Liver (tissue), 3 donors: ENCODE measurements around the gene TAPT1.

ENCODE experiments used
- EGR1 ChIP-seq, 2 donors: IDR thresholded peaks; 2 replicates each; pipeline ENCODE4 v1.6.1; 2016 to 2018; ENCODE audit warnings: antibody characterized with exemption in 2 of 2, low read depth in 2 of 2
- FOXA1 ChIP-seq: IDR thresholded peaks from 2 replicates; pipeline ENCODE4 v1.6.1; 2016; ENCODE audit warnings: antibody characterized with exemption
- GABPA ChIP-seq, 2 donors: IDR thresholded peaks in 1 of 2; conservative IDR thresholded peaks in 1 of 2; 2 replicates each; pipeline ENCODE4 v1.6.1; 2016; ENCODE audit warnings: antibody characterized with exemption in 2 of 2, mild to moderate bottlenecking in 1 of 2, moderate library complexity in 1 of 2
- HNF4G ChIP-seq: IDR thresholded peaks from 2 replicates; pipeline ENCODE4 v1.6.1; 2016; ENCODE audit warnings: antibody characterized with exemption
- RAD21 ChIP-seq, 2 donors: IDR thresholded peaks; 2 replicates each; pipeline ENCODE4 v1.6.1; 2016; ENCODE audit warnings: antibody characterized with exemption in 2 of 2, mild to moderate bottlenecking in 2 of 2
- RXRA ChIP-seq, 2 donors: IDR thresholded peaks; 2 replicates each; pipeline ENCODE4 v1.6.1; 2017 to 2018; ENCODE audit warnings: antibody characterized with exemption in 2 of 2, mild to moderate bottlenecking in 1 of 2
- SP1 ChIP-seq: IDR thresholded peaks from 2 replicates; pipeline ENCODE4 v1.6.1; 2018; ENCODE audit warnings: antibody characterized with exemption, mild to moderate bottlenecking
- TAF1 ChIP-seq: conservative IDR thresholded peaks from 2 replicates; pipeline ENCODE4 v1.6.1; 2016; ENCODE audit warnings: antibody characterized with exemption, mild to moderate bottlenecking
- YY1 ChIP-seq: IDR thresholded peaks from 2 replicates; pipeline ENCODE4 v1.6.1; 2016; ENCODE audit warnings: antibody characterized with exemption, mild to moderate bottlenecking
- TF ChIP-seq, protein P1 (sequence below): fragments of 150-350 bp; IDR thresholded peaks from 2 replicates; pipeline ENCODE4 v1.5.1; 2017; ENCODE audit warnings: improper control_type of control experiment, low read depth, low read length; ENCODE audit not compliant: missing input control
- TF ChIP-seq, protein P2 (sequence below): IDR thresholded peaks from 2 replicates; pipeline ENCODE4 v1.6.1; 2016; ENCODE audit warnings: antibody characterized with exemption, mild to moderate bottlenecking
- TF ChIP-seq, protein P3 (sequence below): IDR thresholded peaks from 2 replicates; pipeline ENCODE4 v1.6.1; 2016; ENCODE audit warnings: antibody characterized with exemption
- TF ChIP-seq, protein P4 (sequence below): IDR thresholded peaks from 2 replicates; pipeline ENCODE4 v1.6.1; 2016; ENCODE audit warnings: antibody characterized with exemption
- donor health status: healthy.
- donor health status: healthy.

DNA sequence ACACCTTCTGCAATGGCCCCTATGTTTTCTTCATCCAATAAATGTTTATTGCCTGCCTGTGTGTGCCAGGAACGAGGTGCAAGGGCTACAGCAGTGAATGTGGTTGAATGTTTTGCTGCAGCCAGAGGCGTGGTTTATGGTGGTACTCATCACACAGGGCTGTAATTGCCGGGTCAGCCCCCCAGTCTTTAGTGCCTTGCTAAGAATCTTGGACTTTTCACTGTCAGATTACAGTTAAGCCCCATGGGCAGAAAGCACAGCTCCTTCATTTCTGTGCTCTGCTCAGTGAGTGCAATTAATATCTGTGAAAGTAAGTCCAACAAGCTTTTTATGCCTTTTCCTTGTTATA, 67.8 kb downstream of the TAPT1 start:
- TF ChIP-seq, protein P1, sequence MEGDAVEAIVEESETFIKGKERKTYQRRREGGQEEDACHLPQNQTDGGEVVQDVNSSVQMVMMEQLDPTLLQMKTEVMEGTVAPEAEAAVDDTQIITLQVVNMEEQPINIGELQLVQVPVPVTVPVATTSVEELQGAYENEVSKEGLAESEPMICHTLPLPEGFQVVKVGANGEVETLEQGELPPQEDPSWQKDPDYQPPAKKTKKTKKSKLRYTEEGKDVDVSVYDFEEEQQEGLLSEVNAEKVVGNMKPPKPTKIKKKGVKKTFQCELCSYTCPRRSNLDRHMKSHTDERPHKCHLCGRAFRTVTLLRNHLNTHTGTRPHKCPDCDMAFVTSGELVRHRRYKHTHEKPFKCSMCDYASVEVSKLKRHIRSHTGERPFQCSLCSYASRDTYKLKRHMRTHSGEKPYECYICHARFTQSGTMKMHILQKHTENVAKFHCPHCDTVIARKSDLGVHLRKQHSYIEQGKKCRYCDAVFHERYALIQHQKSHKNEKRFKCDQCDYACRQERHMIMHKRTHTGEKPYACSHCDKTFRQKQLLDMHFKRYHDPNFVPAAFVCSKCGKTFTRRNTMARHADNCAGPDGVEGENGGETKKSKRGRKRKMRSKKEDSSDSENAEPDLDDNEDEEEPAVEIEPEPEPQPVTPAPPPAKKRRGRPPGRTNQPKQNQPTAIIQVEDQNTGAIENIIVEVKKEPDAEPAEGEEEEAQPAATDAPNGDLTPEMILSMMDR = no peak
- TF ChIP-seq EGR1 (IDR thresholded peaks at IDR 0.05; ENCODE audit: low read depth in 2 of 2) = no peak
- no peak for TF ChIP-seq TAF1
- TF ChIP-seq RAD21 (IDR thresholded peaks at IDR 0.05) = no peak
- TF ChIP-seq, protein P2, sequence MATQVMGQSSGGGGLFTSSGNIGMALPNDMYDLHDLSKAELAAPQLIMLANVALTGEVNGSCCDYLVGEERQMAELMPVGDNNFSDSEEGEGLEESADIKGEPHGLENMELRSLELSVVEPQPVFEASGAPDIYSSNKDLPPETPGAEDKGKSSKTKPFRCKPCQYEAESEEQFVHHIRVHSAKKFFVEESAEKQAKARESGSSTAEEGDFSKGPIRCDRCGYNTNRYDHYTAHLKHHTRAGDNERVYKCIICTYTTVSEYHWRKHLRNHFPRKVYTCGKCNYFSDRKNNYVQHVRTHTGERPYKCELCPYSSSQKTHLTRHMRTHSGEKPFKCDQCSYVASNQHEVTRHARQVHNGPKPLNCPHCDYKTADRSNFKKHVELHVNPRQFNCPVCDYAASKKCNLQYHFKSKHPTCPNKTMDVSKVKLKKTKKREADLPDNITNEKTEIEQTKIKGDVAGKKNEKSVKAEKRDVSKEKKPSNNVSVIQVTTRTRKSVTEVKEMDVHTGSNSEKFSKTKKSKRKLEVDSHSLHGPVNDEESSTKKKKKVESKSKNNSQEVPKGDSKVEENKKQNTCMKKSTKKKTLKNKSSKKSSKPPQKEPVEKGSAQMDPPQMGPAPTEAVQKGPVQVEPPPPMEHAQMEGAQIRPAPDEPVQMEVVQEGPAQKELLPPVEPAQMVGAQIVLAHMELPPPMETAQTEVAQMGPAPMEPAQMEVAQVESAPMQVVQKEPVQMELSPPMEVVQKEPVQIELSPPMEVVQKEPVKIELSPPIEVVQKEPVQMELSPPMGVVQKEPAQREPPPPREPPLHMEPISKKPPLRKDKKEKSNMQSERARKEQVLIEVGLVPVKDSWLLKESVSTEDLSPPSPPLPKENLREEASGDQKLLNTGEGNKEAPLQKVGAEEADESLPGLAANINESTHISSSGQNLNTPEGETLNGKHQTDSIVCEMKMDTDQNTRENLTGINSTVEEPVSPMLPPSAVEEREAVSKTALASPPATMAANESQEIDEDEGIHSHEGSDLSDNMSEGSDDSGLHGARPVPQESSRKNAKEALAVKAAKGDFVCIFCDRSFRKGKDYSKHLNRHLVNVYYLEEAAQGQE = no peak
- TF ChIP-seq, protein P3, sequence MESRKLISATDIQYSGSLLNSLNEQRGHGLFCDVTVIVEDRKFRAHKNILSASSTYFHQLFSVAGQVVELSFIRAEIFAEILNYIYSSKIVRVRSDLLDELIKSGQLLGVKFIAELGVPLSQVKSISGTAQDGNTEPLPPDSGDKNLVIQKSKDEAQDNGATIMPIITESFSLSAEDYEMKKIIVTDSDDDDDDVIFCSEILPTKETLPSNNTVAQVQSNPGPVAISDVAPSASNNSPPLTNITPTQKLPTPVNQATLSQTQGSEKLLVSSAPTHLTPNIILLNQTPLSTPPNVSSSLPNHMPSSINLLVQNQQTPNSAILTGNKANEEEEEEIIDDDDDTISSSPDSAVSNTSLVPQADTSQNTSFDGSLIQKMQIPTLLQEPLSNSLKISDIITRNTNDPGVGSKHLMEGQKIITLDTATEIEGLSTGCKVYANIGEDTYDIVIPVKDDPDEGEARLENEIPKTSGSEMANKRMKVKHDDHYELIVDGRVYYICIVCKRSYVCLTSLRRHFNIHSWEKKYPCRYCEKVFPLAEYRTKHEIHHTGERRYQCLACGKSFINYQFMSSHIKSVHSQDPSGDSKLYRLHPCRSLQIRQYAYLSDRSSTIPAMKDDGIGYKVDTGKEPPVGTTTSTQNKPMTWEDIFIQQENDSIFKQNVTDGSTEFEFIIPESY = no peak
- TF ChIP-seq RXRA (IDR thresholded peaks at IDR 0.05) = no peak
- no peak for TF ChIP-seq YY1
- no peak for TF ChIP-seq SP1
- no peak for TF ChIP-seq HNF4G
- TF ChIP-seq, protein P4, sequence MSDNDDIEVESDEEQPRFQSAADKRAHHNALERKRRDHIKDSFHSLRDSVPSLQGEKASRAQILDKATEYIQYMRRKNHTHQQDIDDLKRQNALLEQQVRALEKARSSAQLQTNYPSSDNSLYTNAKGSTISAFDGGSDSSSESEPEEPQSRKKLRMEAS = no peak
- TF ChIP-seq GABPA (IDR thresholded peaks at IDR 0.05 in 1 of 2, conservative IDR thresholded peaks at IDR 0.05 in 1 of 2) = no peak
- TF ChIP-seq FOXA1 = no peak
